HL-60 (cell line): ENCODE measurements around the gene NMNAT2.

Source experiments
- CTCF ChIP-seq: IDR thresholded peaks from one replicate; pipeline ENCODE4 v1.5.1; 2011; ENCODE audit warnings: low read length, control low read depth, inconsistent platforms; ENCODE audit not compliant: insufficient read depth
- GABPA ChIP-seq: IDR thresholded peaks from 2 replicates; pipeline ENCODE4 v1.6.1; 2012; ENCODE audit warnings: low read depth
- POLR2AphosphoS5 ChIP-seq: IDR thresholded peaks from 2 replicates; pipeline ENCODE4 v1.6.1; 2012; ENCODE audit warnings: low read depth
- REST ChIP-seq: IDR thresholded peaks from 2 replicates; pipeline ENCODE4 v1.6.1; 2012; ENCODE audit warnings: low read depth; ENCODE audit not compliant: insufficient replicate concordance

GRCh38 chr1:183315991-183316758 is 102.0 kb downstream of the NMNAT2 start:
- TF ChIP-seq CTCF: no peak
- TF ChIP-seq POLR2AphosphoS5: no peak
- TF ChIP-seq REST: no peak
- no peak for TF ChIP-seq GABPA
